Stimulated activated CD8-positive, alpha-beta memory T cell treated with anti-CD3 and anti-CD28 coated beads, Interleukin-12 subunit alpha, Interleukin-12 subunit beta, amount 100 ng/mL, for 4 hours (primary cell): ENCODE results near the gene SNX5.

Experiments used
- DNase-seq: peaks from one replicate; pipeline ENCODE4 v3.0.0-alpha.2; 2020; ENCODE audit warnings: low read depth

SNX5 gene

GRCh38 chr20:17940224-17940971 lies 28.2 kb downstream of the SNX5 start:
- DNase-seq = no peak

DNA sequence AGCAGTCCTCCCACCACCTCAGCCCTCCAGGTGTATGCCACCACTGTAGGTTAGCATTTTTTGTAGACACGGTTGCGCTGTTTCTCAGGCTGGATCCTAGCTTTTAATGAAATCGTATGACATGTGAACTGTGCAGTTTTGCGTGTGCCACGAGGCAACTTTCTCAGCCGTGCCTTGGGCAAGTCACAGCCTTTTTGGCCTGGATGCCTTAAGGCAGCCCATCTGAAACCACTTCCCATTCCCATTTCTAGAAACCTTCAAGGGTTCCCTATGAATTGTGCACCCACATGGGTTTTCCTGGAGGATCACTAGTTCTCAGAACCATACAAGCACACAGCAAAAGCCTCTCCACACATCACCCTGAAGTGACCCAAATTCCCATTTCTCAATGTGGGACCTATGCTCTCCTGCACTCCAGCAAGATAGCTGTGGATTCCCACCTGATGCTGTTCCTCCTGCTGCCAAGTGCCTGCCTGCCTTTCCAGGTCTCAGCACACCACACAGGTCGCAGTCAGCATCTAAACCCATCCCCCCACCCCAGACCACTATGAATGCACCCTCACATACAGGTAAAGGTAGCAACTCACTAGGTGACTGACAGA lies 28.9 kb downstream of the SNX5 start:
- DNase-seq = no peak

DNA sequence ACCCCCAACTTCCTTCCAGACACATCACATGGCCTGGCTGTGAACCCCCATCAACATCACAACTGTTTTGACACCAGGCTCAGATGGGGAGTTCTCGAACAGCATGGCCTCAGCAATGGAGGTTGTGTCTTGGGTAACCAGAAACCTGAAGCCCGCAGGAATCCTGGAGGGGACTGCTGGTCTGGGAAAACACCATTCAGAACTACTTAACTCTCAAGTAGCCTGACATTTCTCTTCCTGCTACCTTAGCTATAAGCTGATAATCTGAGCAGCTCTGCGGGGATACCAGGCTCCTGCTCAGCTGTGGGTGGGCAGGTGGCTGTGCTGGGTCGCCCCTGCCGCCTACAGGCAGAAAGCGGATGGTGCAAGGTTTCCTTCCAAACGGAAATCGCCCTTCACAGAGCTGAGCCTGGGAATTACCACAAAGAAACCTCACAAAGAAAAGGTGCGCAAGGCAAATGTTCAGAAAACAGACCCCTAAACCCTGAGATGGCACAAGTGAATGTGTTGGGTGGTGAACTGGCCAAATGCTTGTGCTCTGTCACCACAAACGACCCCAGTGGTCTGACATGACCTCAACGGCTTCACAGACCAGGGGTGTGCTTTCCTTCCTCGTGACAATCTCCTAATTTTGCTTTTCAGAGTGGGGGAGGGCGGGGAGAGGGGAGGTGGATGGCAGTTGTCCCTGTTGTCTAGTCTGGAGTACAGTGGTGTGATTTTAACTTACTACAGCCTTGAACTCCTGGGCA lies 29.5 kb downstream of the SNX5 start:
- peak; percentile 33 for DNase-seq

DNA sequence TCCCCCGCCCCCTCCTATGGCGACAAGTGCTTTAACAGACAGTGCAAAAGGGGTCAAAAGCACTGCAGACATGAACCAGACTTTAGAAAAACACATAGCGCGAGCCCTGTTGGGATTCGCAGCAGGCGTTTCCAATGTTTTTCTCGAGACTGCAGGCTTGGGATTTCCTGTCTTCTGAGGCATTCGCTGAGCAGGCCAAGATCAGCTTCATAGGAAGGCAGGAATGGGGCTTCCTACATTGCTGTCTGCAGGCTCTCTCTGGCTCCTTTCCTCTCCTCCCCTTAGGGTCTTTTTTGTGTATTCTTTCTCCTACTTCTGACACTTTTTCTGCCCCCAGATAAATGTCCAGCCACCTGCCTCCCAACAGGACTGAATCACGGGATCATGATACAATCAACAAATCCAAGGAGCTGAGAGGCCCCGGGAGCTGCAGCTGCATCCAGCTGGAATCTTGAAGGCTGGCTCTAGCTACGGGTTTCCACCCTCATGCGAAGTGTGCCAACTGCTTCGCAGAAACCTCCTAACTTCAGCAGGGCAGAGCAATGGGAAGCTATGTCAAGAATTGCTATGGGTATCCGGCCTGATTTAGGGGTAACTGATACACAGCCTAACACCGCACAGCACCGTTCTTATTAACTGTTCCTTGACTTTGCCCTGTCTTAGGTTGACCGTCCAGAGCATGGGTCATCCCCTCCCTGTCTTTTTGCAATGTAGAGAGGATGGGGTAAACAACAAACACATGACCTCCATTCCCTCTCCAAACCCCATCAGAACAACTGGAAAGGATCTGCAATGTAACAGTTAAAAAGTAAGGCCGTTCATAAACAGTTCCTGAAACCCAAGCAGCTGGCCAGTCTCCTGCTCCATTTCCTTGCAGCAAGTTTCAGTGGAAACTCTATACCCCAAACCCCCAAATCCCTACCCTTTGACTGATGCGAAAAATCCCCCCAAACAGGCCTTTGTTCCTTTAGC lies 31.5 kb downstream of the SNX5 start:
- no peak for DNase-seq

GRCh38 chr20:17936286-17936760 lies 32.3 kb downstream of the SNX5 start:
- no peak for DNase-seq

DNA sequence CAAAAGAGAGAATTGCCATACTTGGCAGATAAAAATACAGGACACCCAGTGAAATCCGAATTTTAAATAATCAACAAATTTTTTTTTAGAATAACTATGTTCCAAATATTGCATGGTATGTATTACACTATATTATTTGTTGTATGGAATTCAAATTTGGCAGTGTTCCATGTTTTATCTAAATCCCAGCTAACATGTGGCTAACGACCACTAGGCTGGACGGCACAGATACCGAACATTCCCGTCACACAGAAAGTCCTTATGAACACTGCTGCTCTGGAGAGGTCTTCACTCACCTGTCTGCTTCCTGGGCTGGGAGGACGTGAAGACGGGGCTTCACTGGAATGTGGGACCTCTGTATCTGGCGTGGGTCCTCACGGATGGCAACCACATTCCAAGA lies 32.8 kb downstream of the SNX5 start:
- no peak for DNase-seq

DNA sequence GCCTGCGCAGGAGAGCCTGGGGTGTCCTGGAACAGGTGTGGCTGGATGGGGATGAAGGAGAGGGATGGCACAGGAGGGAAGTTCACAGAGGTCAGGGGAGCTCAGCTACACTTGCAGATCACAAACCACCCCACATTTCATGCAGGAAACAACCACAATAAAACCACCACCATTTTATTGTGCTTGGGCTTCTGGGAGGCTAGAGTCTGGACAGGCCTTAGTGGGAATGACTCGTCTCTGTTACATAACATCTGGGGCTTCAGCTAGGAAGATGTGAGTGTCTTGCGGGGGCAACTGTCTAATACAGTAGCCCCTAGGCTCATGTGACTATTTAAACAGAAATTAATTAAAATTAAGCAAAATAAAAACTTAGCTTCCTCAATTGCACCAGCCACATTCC lies 33.4 kb downstream of the SNX5 start:
- DNase-seq = no peak

DNA sequence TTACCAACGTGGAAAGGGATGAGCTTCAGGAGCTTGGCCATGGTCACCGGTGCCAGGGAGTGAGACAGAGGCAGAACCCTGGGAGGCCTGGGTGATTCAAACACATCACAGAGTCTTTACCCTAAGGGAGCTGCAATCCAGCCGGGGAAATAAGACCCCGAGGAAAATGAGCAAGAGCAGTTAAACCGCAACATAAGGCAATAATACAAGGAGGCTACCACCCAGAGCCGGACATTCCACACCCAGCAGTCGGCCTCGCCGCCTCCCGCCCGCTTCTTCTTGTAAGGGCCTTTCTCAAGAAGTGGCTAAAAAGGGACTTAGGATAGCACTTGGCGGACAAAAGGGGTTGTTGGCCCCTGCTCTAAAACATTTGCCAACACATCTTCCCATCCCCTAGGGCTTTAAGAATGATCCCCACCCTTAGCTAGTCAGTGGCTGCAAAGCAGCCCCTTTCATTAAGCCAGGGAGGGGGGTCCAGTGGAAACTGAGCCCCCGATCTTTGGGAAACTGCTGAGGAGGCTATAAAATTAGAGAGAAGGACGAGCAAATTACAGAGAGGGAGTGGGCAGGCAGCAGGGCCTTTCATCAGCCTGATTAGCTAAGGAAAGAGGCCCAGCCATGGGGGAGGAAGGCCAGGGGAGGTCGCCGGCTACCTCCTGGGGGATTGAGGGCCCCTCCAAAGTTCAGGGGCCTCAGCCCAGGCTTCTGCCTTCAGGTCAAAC lies 34.3 kb downstream of the SNX5 start:
- no peak for DNase-seq

GRCh38 chr20:17933711-17934110 lies 34.9 kb downstream of the SNX5 start:
- no peak for DNase-seq

- no peak for DNase-seq
Measured at GRCh38 chr20:17933121-17933520, 35.5 kb downstream of the SNX5 start.

DNA sequence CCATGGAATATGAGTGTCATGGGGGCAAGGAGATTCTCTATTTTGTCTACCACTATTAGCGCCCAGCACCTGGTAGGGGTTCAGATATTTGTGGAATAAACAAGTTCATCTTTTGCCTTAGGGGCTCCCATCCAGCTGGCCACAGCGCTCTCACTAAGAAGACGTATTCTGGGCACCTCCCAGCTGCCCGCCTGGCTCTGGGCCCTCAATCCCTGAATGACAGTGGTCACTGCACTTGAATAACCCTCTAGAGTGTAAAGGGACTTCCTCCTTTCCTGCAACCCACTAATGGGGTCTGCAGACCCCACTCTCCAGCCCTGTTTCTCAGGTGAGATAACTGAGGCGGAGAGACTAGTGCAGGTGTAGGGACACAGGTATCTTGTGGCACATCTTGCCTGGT lies 36.2 kb downstream of the SNX5 start:
- DNase-seq = no peak

DNA sequence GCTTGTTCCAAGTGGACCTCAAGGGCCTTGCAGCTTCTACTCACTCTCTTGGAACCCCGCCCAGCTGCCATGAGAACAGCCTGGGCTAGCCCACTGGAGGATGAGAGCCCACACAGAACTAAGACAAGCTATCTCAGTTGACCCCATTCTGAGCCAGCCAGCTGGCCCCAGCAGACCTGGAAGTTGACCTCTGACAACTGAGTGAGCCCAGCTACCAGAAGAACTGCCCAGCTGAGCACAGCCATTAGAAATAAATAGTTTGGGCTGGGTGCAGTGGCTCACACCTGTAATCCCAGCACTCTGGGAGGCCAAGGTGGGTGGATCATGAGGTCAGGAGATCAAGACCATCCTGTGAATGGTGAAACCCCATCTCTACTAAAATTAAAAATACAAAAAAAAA lies 37.1 kb downstream of the SNX5 start:
- no peak for DNase-seq

DNA sequence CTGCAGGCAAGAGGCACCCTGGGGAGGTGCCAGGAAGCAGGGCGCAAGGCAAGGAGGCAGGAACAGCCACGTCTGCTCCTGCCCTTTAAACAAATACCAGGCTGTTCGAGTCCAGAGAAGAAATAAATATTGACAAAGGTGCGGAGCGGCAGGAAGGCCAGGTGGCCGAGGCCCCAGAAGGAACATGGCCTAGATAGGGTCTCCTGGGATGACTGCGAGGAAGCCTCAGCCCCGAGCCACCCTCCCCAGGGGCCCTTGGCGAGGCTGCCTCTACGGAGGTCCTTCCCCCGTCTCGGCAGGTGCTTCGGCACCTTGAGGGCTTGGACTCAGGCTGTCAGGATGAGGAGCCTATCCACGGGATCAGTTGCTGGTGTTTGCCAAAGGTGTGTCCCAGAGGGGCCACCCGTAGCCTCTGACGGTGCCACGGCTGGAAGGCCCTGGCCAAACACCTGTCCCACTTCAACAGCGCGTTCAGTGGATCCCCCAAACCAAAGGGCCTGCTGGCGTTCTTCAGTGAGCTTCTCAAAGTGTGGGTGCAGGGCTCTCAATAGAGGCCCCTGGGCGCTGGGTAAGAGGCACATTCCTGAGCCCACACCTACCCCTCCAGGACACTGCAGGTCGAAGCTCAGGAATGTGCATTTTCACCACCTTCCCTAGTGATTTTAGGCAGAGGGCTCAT lies 39.8 kb downstream of the SNX5 start:
- no peak for DNase-seq

GRCh38 chr20:17928211-17928611 lies 40.4 kb downstream of the SNX5 start:
- no peak for DNase-seq

DNA sequence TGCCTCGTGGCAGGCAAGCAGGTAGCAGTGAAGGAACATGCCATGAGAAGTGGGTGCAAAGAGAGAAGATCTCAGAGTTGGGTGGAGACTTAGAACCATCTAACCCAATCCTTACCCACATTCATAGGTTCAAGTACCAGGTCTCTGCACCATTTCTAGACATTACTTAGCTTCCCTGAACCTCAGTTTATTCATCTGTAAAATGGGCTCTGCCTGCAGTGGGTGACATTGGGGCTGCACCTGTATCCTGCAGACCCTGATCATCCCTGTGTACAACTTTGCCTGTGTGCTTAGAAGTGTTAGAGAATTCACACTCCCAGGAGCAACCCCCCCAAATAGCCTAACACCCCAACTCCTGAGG lies 42.7 kb downstream of the SNX5 start:
- no peak for DNase-seq

DNA sequence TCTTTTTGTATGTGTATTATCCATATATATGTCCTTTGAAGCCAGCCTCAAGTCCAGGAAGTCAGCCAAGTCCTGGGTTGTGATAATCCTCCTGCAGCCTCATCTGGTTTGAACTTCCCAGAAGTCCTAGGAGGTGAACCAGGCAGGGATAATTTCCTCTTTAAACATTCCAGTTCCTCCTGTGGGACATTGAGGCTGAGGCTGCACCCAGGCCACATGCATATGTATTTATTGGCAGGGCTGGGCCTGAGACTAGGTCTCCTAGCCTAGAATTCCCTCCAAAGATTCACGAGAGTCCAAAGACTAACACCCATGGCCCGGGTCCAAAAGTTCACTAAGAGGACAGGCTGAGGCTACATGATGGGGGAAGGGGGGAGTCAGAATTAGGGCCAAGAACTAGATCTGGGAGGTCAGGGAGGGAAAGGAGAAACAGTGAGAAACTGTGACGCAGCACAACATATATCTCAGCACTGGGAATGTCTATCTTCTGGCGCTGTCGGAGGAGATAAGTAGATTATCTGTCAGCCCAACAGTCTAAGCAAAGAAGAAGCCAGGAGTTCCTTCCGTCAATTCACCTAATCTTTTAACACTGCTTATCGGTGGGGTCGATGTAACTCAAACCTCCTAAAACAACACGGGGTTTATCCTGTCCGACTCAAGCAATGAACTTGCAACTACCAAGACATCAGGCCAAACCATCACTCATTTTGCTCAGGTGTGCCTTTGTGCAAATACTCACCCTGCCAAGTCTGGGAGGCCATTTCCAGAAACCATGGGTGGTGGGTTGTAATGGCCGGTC lies 43.3 kb downstream of the SNX5 start:
- no peak for DNase-seq

DNA sequence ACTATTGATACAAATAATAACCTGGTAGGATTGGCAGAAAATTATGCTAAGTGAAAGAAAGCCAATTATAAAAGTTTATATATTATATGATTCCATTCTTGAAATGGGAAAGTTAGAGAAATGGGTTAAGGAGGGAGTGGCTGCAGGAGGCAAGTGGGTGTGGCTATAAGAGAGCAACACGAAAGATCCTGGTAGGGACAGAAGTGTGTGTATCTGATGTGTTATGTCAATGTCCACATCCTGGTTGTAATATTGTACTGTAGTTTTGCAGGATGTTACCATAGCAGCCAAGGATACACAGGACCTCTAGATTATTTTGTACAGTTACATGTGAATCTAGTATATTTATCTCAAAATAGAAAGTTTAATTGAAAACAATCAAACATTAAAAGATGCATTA lies 46.8 kb downstream of the SNX5 start:
- no peak for DNase-seq

GRCh38 chr20:17919149-17919548 lies 49.4 kb downstream of the SNX5 start:
- DNase-seq = no peak

DNA sequence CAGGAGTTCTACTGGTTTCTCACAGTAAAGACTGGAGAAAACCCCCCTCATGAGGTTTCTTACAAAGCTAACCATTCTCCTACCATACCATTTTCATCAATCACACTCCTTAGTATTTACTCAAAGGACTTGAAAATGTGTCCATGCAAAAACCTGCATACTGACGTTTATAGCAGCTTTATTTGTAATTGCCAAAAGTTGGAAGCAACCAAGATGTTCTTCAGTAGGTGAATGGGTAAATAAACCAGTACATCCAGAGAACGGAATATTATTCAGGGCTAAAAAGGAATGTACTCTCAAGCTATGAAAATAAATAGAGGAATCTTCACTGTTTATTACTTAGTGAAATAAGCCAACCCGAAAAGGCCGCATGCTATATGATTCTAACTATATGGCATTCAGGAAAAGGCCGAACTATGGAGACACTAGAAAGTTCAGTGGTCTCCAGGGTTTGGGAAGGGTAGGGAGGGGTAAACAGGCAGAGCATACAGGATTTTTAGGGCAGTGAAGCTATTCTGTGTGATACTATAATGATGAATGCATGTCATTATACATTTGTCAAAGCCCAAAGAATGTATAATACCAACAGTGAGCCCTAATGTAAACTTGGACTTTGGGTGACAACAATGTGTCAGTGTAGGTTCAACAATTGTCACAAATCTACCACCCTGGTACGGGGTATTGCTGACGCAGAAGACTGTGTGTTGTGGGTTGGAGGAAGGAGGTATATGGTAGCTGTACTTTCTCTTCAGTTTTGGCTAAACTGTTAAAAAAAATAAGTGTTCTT lies 50.6 kb downstream of the SNX5 start:
- no peak for DNase-seq
